Astrocyte (in vitro differentiated cells and primary cell): ENCODE results near the gene LPO.

ENCODE experiments used
- CTCF ChIP-seq: IDR thresholded peaks from 2 replicates; pipeline ENCODE4 v1.5.1; 2011; ENCODE audit warnings: low read depth, mild to moderate bottlenecking, inconsistent platforms, low read length, moderate library complexity; ENCODE audit not compliant: insufficient read depth
- EZH2 ChIP-seq: IDR thresholded peaks from 2 replicates; pipeline ENCODE4 v1.6.1; 2012; ENCODE audit warnings: mild to moderate bottlenecking, low read length, inconsistent platforms; ENCODE audit not compliant: insufficient read depth

- TF ChIP-seq EZH2 (no peak), CTCF (no peak)
Observed at GRCh38 chr17:58205936-58206335, 32.4 kb upstream of the LPO start.
